ENCODE measurements around the gene PPP2R2B.

PPP2R2B gene

GRCh38 chr5:146877178-146877681 is 1.3 kb downstream of the PPP2R2B start:
- no peak for DNase-seq (ENCODE audit: low read depth in 1 of 2, low spot score in 1 of 2)
- TF ChIP-seq REST (IDR thresholded peaks at IDR 0.05; ENCODE audit: insufficient replicate concordance, low read depth) (no peak), SPI1 (IDR thresholded peaks at IDR 0.05; ENCODE audit: borderline replicate concordance, low read depth) (no peak), GABPA (IDR thresholded peaks at IDR 0.05; ENCODE audit: low read depth) (no peak), CTCF (IDR thresholded peaks at IDR 0.05; ENCODE audit: insufficient read depth, low read length) (no peak), POLR2AphosphoS5 (IDR thresholded peaks at IDR 0.05; ENCODE audit: low read depth) (no peak)
- H3K4me3 ChIP-seq (replicated peaks; ENCODE audit: insufficient read depth, low read length) = no peak overlapping the region
- no peak overlapping the region for H3K27ac ChIP-seq (replicated peaks)
- peaks cover 21% of the 10 kb centered on the region for H3K27me3 ChIP-seq (ENCODE audit: insufficient read depth, poor library complexity, severe bottlenecking)

GRCh38 chr5:146873186-146873917 is 5.2 kb downstream of the PPP2R2B start:
- Histone ChIP-seq H3K27ac (replicated peaks) (no peak overlapping the region), H3K4me3 (replicated peaks; ENCODE audit: insufficient read depth, low read length) (no peak overlapping the region), H3K27me3 (ENCODE audit: insufficient read depth, poor library complexity, severe bottlenecking) (peaks cover 14% of the 10 kb centered on the region)
- no peak for DNase-seq (ENCODE audit: low read depth in 1 of 2, low spot score in 1 of 2)
- no peak for TF ChIP-seq CTCF (IDR thresholded peaks at IDR 0.05; ENCODE audit: insufficient read depth, low read length)
- no peak for TF ChIP-seq REST (IDR thresholded peaks at IDR 0.05; ENCODE audit: insufficient replicate concordance, low read depth)
- TF ChIP-seq SPI1 (IDR thresholded peaks at IDR 0.05; ENCODE audit: borderline replicate concordance, low read depth) = no peak

- Histone ChIP-seq H3K4me3 (replicated peaks; ENCODE audit: insufficient read depth, low read length) (no peak overlapping the region), H3K27me3 (ENCODE audit: insufficient read depth, poor library complexity, severe bottlenecking) (peaks cover 7% of the 10 kb centered on the region), H3K27ac (replicated peaks) (no peak overlapping the region)
- DNase-seq (ENCODE audit: low read depth in 1 of 2, low spot score in 1 of 2) = no peak
- no peak for TF ChIP-seq POLR2AphosphoS5 (IDR thresholded peaks at IDR 0.05; ENCODE audit: low read depth)
- no peak for TF ChIP-seq REST (IDR thresholded peaks at IDR 0.05; ENCODE audit: insufficient replicate concordance, low read depth)
- TF ChIP-seq GABPA (IDR thresholded peaks at IDR 0.05; ENCODE audit: low read depth) = no peak
Observed at GRCh38 chr5:146872188-146872587, 6.4 kb downstream of the PPP2R2B start.
